K562 (cell line): Measurements from ENCODE around the gene ZNF853. TPM values are rescaled to one million over a fixed set of nuclear protein-coding genes. Genes with fewer than 3 reads are reported as not detected.

ENCODE experiments used
- CCNT2 ChIP-seq: IDR thresholded peaks from 2 replicates; pipeline ENCODE4 v1.6.1; 2011; ENCODE audit warnings: borderline replicate concordance, low read depth, mild to moderate bottlenecking, moderate library complexity, mixed read lengths, low read length; ENCODE audit not compliant: insufficient read length; ENCODE audit errors: extremely low read depth
- ETV1 ChIP-seq: fragments of 450-650 bp; conservative IDR thresholded peaks from 2 replicates; pipeline ENCODE4 v1.6.1; 2016; ENCODE audit warnings: missing genetic modification characterization, control low read depth, low read depth, missing compliant biosample characterization
- HDAC2 ChIP-seq: fragments of 450-650 bp; IDR thresholded peaks from 2 replicates; pipeline ENCODE4 v1.6.1; 2016; ENCODE audit warnings: mild to moderate bottlenecking
- LCOR ChIP-seq: sonication (generic); formaldehyde crosslinking; IDR thresholded peaks from 2 replicates; pipeline ENCODE4 v1.8.0; 2022; ENCODE audit warnings: mild to moderate bottlenecking, missing genetic modification reagents
- MYNN ChIP-seq, 2 experiments: sonication (generic); formaldehyde crosslinking in 1 of 2; IDR thresholded peaks; 2 replicates each; pipeline versions ENCODE4 v1.5.0 to v1.6.1; 2016 to 2020; ENCODE audit warnings: antibody characterized with exemption in 1 of 2, missing genetic modification reagents in 1 of 2
- NFRKB ChIP-seq: fragments of 450-650 bp; IDR thresholded peaks from 2 replicates; pipeline ENCODE4 v1.6.1; 2016; ENCODE audit warnings: low read depth
- PHF8 ChIP-seq: fragments of 200-600 bp; sonication (generic); IDR thresholded peaks from 2 replicates; pipeline ENCODE4 v1.6.1; 2012; ENCODE audit warnings: mixed run types, mild to moderate bottlenecking, inconsistent platforms, low read length, moderate library complexity, borderline replicate concordance
- POLR2H ChIP-seq: IDR thresholded peaks from 2 replicates; pipeline ENCODE4 v1.6.1; 2016; ENCODE audit warnings: missing genetic modification characterization, low read depth, mild to moderate bottlenecking, control low read depth, missing compliant biosample characterization, moderate library complexity
- RBFOX2 ChIP-seq: fragments of 200-400 bp; formaldehyde crosslinking; IDR thresholded peaks from 2 replicates; pipeline ENCODE4 v1.6.1; 2017; ENCODE audit warnings: low read depth, mild to moderate bottlenecking, low read length, moderate library complexity
- RBM25 ChIP-seq: fragments of 200-400 bp; formaldehyde crosslinking; IDR thresholded peaks from 2 replicates; pipeline ENCODE4 v1.6.1; 2018; ENCODE audit warnings: low read length, low read depth, moderate library complexity; ENCODE audit not compliant: severe bottlenecking
- SMARCB1 ChIP-seq: IDR thresholded peaks from 2 replicates; pipeline ENCODE4 v1.6.1; 2011; ENCODE audit warnings: improper control_type of control experiment, low read depth; ENCODE audit not compliant: insufficient read length
- TEAD2 ChIP-seq: fragments of 450-650 bp; IDR thresholded peaks from 2 replicates; pipeline ENCODE4 v1.6.1; 2016; ENCODE audit warnings: missing genetic modification characterization, control low read depth, missing compliant biosample characterization
- TFAP4 ChIP-seq: sonication (generic); formaldehyde crosslinking; IDR thresholded peaks from 2 replicates; pipeline ENCODE4 v1.8.0; 2022; ENCODE audit warnings: missing genetic modification reagents, mild to moderate bottlenecking, moderate library complexity, borderline replicate concordance
- TOE1 ChIP-seq, 2 experiments: fragments of 450-650 bp in 1 of 2; sonication (generic) in 1 of 2; formaldehyde crosslinking in 1 of 2; IDR thresholded peaks; 2 replicates each; pipeline versions ENCODE4 v1.7.1 to v1.8.0; 2016 to 2022; ENCODE audit warnings: borderline replicate concordance in 2 of 2, mild to moderate bottlenecking in 2 of 2, antibody characterized with exemption in 1 of 2, inconsistent platforms in 1 of 2, low read depth in 1 of 2, missing genetic modification reagents in 1 of 2, moderate library complexity in 1 of 2
- TRIM24 ChIP-seq, 2 experiments: fragments of 450-650 bp; IDR thresholded peaks; 2 replicates each; pipeline ENCODE4 v1.6.1; 2016
- USF1 ChIP-seq: sonication (generic); formaldehyde crosslinking; IDR thresholded peaks from 2 replicates; pipeline ENCODE4 v1.9.0; 2022; ENCODE audit warnings: mild to moderate bottlenecking, missing genetic modification reagents
- ZKSCAN1 ChIP-seq: fragments of 150-350 bp; IDR thresholded peaks from 2 replicates; pipeline ENCODE4 v1.6.1; 2016; ENCODE audit warnings: low read depth, low read length
- ZNF175 ChIP-seq: fragments of 200-800 bp; sonication (Bioruptor generic); IDR thresholded peaks from 2 replicates; pipeline ENCODE4 v1.6.1; 2016; ENCODE audit warnings: low read depth, mild to moderate bottlenecking, missing genetic modification characterization, missing compliant biosample characterization
- ZNF24 ChIP-seq: fragments of 450-650 bp; IDR thresholded peaks from 2 replicates; pipeline ENCODE4 v1.6.1; 2016
- ZNF253 ChIP-seq: fragments of 250-450 bp; sonication (Bioruptor Pico); conservative IDR thresholded peaks from 2 replicates; pipeline ENCODE4 v1.6.1; 2021; ENCODE audit warnings: mild to moderate bottlenecking
- polyA plus RNA-seq, 8 experiments: library from polyadenylated mRNA; depleted of rRNA in 4 of 8; stranded (reverse) in 5 of 8; unstranded in 3 of 8; fragments of >200 nt; fragmentation: Nextera tagmentation in 2 of 8; fragmentation: Illumina TruSeq in 1 of 8; extraction: Ambion mirVana in 2 of 8; extraction: Trizol in 1 of 8; gene quantifications; 2 replicates each; pipeline versions ENCODE4 v1.2.1 to v1.2.3, GENCODE V29; 2011 to 2014; ENCODE audit warnings: inconsistent platforms in 1 of 8, missing spikeins in 1 of 8
- total RNA-seq, 7 experiments: library from RNA; depleted of rRNA in 6 of 7; stranded (reverse); fragments of >200 nt in 6 of 7; fragmentation: Illumina TruSeq in 2 of 7; extraction: Trizol in 2 of 7; gene quantifications; 2 replicates each; pipeline versions ENCODE4 v1.2.1 to v1.2.3, GENCODE V29; 2011 to 2021; ENCODE audit warnings: low replicate concordance in 1 of 7
- TF ChIP-seq, protein P1 (sequence below): fragments of 450-650 bp; IDR thresholded peaks from 2 replicates; pipeline ENCODE4 v1.6.1; 2018; ENCODE audit not compliant: partially characterized antibody

The ZNF853 gene
- total and polyA plus RNA-seq, 9 of the 15 experiments (the other 6 are each of a cell fraction or from before 2014, with no cell fraction given) = 0.03 TPM; not detected in 8

DNA sequence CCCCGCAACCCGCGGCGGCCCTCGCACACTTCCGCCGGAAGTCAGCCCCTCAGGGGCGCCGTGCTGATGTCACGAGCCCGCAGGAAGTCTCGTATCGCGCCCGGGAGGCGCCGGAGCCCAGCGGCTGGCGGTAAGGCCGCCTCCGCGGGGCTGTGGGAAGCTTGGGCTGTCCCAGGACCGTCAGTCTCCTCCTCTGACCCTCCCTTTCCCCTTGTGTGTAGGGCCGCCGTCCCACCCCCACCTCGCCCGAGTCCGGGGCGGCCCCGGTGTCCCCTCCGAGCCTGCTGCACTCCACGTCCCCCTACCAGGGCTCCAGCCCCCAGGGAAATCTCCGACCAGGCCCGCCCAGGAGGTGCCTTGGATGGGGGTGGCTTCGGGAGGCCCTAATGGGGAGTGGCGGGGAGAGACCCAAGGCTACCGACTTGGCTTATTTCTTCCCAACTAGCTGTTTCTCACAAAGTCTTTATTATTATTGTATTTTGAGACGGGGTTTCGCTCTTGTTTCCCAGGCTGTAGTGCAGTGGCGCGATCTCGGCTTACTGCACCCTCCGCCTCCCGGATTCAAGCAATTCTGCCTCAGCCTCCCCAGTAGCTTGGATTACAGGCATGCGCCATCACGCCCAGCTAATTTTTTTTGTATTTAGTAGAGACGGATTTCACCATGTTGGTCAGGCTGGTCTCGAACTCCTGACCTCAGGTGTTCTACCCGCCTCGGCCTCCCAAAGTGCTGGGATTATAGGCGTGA, 37.9 kb upstream of the ZNF853 start, which contains the start of gene ZDHHC4 (continued):
- TF ChIP-seq POLR2H (tag) = peak; percentile 87
- peak; percentile 96 for TF ChIP-seq PHF8
- no peak for TF ChIP-seq MYNN (IDR thresholded peaks at IDR 0.05)
- no peak for TF ChIP-seq MYNN (CRISPR knock-in tag; IDR thresholded peaks at IDR 0.05)
- TF ChIP-seq SMARCB1 = no peak
- TF ChIP-seq LCOR = 0 out of 2 replicates have a peak, but pooled peaks have one; percentile 61
- TF ChIP-seq TEAD2 = no peak
- peak; percentile 82 for TF ChIP-seq CCNT2
- TF ChIP-seq TRIM24 (IDR thresholded peaks at IDR 0.05) = peak in 1 of 2 experiments; percentile 14; a peak in 1 of 4 replicates
- TF ChIP-seq, protein P1, sequence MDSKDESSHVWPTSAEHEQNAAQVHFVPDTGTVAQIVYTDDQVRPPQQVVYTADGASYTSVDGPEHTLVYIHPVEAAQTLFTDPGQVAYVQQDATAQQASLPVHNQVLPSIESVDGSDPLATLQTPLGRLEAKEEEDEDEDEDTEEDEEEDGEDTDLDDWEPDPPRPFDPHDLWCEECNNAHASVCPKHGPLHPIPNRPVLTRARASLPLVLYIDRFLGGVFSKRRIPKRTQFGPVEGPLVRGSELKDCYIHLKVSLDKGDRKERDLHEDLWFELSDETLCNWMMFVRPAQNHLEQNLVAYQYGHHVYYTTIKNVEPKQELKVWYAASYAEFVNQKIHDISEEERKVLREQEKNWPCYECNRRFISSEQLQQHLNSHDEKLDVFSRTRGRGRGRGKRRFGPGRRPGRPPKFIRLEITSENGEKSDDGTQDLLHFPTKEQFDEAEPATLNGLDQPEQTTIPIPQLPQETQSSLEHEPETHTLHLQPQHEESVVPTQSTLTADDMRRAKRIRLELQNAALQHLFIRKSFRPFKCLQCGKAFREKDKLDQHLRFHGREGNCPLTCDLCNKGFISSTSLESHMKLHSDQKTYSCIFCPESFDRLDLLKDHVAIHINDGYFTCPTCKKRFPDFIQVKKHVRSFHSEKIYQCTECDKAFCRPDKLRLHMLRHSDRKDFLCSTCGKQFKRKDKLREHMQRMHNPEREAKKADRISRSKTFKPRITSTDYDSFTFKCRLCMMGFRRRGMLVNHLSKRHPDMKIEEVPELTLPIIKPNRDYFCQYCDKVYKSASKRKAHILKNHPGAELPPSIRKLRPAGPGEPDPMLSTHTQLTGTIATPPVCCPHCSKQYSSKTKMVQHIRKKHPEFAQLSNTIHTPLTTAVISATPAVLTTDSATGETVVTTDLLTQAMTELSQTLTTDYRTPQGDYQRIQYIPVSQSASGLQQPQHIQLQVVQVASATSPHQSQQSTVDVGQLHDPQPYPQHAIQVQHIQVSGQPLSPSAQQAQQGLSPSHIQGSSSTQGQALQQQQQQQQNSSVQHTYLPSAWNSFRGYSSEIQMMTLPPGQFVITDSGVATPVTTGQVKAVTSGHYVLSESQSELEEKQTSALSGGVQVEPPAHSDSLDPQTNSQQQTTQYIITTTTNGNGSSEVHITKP = peak; percentile 79
- TF ChIP-seq TFAP4 (CRISPR knock-in tag) = peak; percentile 86
- no peak for TF ChIP-seq RBM25
- TF ChIP-seq ZKSCAN1 = no peak
- peak; percentile 54; the same call in 1 of the 2 replicates for TF ChIP-seq NFRKB
- peak; percentile 43; the same call in 1 of the 2 replicates for TF ChIP-seq ZNF24
- TF ChIP-seq HDAC2 = peak; percentile 60; the same call in 1 of the 2 replicates
- TF ChIP-seq RBFOX2 = peak; percentile 96
- peak; percentile 76 for TF ChIP-seq USF1 (CRISPR knock-in tag)
- TF ChIP-seq ZNF175 (CRISPR knock-in tag) = no peak
- TF ChIP-seq ZNF253 (CRISPR knock-in tag) = no peak
- peak; percentile 88 for TF ChIP-seq ETV1 (tag)
- peak; percentile 49; the same call in 1 of the 2 replicates for TF ChIP-seq TOE1 (IDR thresholded peaks at IDR 0.05; ENCODE audit: borderline replicate concordance)
- no peak for TF ChIP-seq TOE1 (CRISPR knock-in tag; IDR thresholded peaks at IDR 0.05; ENCODE audit: borderline replicate concordance, low read depth)
